22Rv1 (cell line): ENCODE measurements around the gene CHST6.

ENCODE experiments used
- CTCF ChIP-seq: fragments of 450-650 bp; IDR thresholded peaks from 2 replicates; pipeline ENCODE4 v1.5.1; 2017; ENCODE audit warnings: mild to moderate bottlenecking
- ZFX ChIP-seq: fragments of 450-650 bp; IDR thresholded peaks from 2 replicates; pipeline ENCODE4 v1.6.1; 2017; ENCODE audit warnings: antibody characterized with exemption, borderline replicate concordance

- no peak for TF ChIP-seq CTCF
- no peak for TF ChIP-seq ZFX
These were observed 40.7 kb upstream of the CHST6 start, which contains the start of gene CHST5 for GRCh38 chr16:75535901-75536300.
